PFSK-1 (cell line): ENCODE measurements around the gene ACSL3.

Source experiments
- FOXP2 ChIP-seq: optimal IDR thresholded peaks from 2 replicates; pipeline ENCODE3; 2011; ENCODE audit warnings: borderline replicate concordance, control low read depth, inconsistent platforms; ENCODE audit not compliant: insufficient read depth; ENCODE audit errors: extremely low read length, extremely low read depth
- POLR2AphosphoS5 ChIP-seq: IDR thresholded peaks from 2 replicates; pipeline ENCODE4 v1.6.1; 2012; ENCODE audit warnings: low read depth, mild to moderate bottlenecking, control low read depth, low read length, moderate library complexity
- SIN3A ChIP-seq: IDR thresholded peaks from 2 replicates; pipeline ENCODE4 v1.6.1; 2012; ENCODE audit warnings: mild to moderate bottlenecking, low read length, moderate library complexity, borderline replicate concordance; ENCODE audit not compliant: insufficient read depth
- TAF1 ChIP-seq: IDR thresholded peaks from 2 replicates; pipeline ENCODE4 v1.6.1; 2012; ENCODE audit warnings: low read length, control low read depth, borderline replicate concordance; ENCODE audit not compliant: insufficient read depth
- TF ChIP-seq, protein P1 (sequence below), 2 experiments: IDR thresholded peaks; 2 replicates each; pipeline versions ENCODE4 v1.6.1 to v1.8.0; 2011 to 2012; ENCODE audit warnings: low read depth in 2 of 2, low read length in 2 of 2, control low read depth in 1 of 2, inconsistent platforms in 1 of 2, mild to moderate bottlenecking in 1 of 2, moderate library complexity in 1 of 2; ENCODE audit not compliant: insufficient read depth in 1 of 2

Gene ACSL3

GRCh38 chr2:222882484-222882928 is 21.7 kb downstream of the ACSL3 start:
- TF ChIP-seq POLR2AphosphoS5 (no peak), TAF1 (no peak), FOXP2 (no peak)
- TF ChIP-seq, protein P1, sequence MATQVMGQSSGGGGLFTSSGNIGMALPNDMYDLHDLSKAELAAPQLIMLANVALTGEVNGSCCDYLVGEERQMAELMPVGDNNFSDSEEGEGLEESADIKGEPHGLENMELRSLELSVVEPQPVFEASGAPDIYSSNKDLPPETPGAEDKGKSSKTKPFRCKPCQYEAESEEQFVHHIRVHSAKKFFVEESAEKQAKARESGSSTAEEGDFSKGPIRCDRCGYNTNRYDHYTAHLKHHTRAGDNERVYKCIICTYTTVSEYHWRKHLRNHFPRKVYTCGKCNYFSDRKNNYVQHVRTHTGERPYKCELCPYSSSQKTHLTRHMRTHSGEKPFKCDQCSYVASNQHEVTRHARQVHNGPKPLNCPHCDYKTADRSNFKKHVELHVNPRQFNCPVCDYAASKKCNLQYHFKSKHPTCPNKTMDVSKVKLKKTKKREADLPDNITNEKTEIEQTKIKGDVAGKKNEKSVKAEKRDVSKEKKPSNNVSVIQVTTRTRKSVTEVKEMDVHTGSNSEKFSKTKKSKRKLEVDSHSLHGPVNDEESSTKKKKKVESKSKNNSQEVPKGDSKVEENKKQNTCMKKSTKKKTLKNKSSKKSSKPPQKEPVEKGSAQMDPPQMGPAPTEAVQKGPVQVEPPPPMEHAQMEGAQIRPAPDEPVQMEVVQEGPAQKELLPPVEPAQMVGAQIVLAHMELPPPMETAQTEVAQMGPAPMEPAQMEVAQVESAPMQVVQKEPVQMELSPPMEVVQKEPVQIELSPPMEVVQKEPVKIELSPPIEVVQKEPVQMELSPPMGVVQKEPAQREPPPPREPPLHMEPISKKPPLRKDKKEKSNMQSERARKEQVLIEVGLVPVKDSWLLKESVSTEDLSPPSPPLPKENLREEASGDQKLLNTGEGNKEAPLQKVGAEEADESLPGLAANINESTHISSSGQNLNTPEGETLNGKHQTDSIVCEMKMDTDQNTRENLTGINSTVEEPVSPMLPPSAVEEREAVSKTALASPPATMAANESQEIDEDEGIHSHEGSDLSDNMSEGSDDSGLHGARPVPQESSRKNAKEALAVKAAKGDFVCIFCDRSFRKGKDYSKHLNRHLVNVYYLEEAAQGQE (IDR thresholded peaks at IDR 0.05; ENCODE audit: insufficient read depth in 1 of 2, low read depth in 2 of 2, low read length in 2 of 2) = no peak

DNA sequence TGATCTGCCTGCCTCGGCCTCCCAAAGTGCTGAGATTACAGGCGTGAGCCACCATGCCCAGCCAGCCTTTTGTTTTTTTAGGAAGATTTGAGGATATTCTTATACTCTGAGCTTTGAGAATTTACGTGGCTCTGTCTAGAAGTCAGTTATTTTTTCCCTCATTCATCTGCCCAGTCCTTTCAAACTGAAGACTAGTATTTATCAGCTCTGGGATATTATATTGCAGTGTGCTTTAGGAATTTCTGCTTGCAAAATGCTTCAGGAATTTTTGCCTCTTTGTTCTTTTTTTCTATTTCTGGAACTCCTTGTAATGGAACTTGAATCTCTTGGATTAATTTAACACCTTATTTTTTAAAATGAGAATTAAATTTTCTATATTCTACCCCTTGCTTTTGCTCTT is 22.6 kb downstream of the ACSL3 start:
- TF ChIP-seq, protein P1 (IDR thresholded peaks at IDR 0.05; ENCODE audit: insufficient read depth in 1 of 2, low read depth in 2 of 2, low read length in 2 of 2) = no peak
- TF ChIP-seq SIN3A (no peak), POLR2AphosphoS5 (no peak), TAF1 (no peak), FOXP2 (no peak)

- TF ChIP-seq TAF1 (no peak), SIN3A (no peak), FOXP2 (no peak)
- TF ChIP-seq, protein P1 (IDR thresholded peaks at IDR 0.05; ENCODE audit: insufficient read depth in 1 of 2, low read depth in 2 of 2, low read length in 2 of 2) = no peak
Observed at GRCh38 chr2:222884114-222884771, 23.4 kb downstream of the ACSL3 start.

DNA sequence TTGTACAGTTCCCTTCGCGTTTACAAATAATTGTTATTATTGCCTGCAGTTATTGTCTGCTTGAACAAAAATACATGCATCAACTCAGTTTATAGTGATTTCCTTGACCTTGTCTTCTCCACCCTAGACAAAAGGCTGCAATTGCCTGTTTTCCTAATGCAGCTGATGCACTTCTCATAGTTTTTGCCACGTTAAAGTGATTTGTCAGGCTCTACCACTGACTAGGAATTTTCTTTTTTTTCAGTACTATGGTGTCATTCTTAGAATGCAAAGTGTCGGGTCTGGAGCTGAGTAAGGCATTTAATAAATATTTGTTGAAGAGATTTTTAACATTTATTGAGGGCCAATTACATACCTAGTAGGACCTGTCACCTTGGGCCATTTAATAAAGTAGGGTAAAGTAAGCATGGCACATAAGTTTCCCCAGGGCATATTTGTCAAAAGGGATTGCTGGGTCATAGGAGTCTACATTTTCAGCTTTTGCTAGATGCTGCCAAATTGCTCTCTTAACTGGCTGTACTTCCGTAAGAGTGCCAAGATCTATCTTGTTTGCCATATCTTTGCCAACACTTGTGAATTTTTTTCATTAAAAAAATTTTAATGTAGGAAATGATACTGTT is 24.1 kb downstream of the ACSL3 start:
- TF ChIP-seq, protein P1 (IDR thresholded peaks at IDR 0.05; ENCODE audit: insufficient read depth in 1 of 2, low read depth in 2 of 2, low read length in 2 of 2) = no peak
- TF ChIP-seq TAF1 (no peak), POLR2AphosphoS5 (no peak), FOXP2 (no peak), SIN3A (no peak)
